MM.1S (cell line): ENCODE measurements around the gene XPC.
"Not testable (repeated sequence)": the region's sequence is repeated elsewhere in the genome, so short reads cannot be mapped to it uniquely, and the experiment has no call there.

ENCODE experiments used
- CTCF ChIP-seq: fragments of 300-600 bp; sonication (generic); IDR thresholded peaks from 2 replicates; pipeline ENCODE4 v1.5.1; 2016; ENCODE audit warnings: antibody characterized with exemption, low read length, mixed read lengths
- EZH2 ChIP-seq: fragments of 300-600 bp; sonication (generic); optimal IDR thresholded peaks from 2 replicates; pipeline ENCODE3; 2017; ENCODE audit warnings: low read depth, mild to moderate bottlenecking, antibody characterized with exemption, low read length, mixed read lengths

DNA sequence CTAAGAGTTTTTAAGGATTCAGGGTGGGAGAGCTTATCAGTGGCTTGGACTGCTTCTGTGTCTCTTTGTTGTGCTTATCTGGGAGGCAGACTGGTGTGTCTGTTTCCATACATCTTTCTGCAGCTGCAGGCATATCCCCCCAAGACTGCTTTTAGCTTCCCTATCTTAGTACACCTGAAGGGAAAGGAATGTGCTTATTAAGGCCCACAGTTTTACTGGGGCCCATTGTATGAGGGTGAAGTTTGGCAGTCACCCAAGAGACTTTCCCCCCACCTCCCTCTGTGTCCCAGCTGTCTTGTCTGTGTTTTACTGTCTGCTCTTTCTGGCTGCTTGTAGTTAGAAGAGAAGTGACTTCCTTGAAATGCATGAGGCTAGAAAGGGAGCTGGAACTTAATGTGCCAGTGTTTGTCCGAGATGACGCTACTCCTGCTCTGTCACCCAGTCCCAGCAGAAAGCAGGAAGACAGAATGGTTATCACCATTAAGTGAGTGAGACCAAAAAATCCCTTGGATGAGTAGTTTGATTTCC is 57.4 kb downstream of the XPC start:
- TF ChIP-seq CTCF, EZH2: not testable (repeated sequence)
